Nephron (organoid): ENCODE results near the gene STX5.
A peak's percentile ranks its signal among the peaks of the same experiment; 100 is the strongest.

ENCODE experiments used
- H3K27ac Mint-ChIP-seq, 3 experiments: 2 replicates each; pipeline ENCODE4 v1.8.0; 2020; ENCODE audit warnings: mixed read lengths in 3 of 3, mild to moderate bottlenecking in 2 of 3, moderate library complexity in 1 of 3
- H3K27me3 Mint-ChIP-seq: 2 replicates; pipeline ENCODE4 v1.8.0; 2021; ENCODE audit warnings: low read depth, mild to moderate bottlenecking, moderate library complexity, mixed read lengths
- H3K36me3 Mint-ChIP-seq: 2 replicates; pipeline ENCODE4 v1.8.0; 2020; ENCODE audit warnings: low read depth, mixed read lengths
- H3K4me1 Mint-ChIP-seq: 2 replicates; pipeline ENCODE4 v1.8.0; 2020; ENCODE audit warnings: mixed read lengths
- H3K4me3 Mint-ChIP-seq, 3 experiments: 2 replicates each; pipeline ENCODE4 v1.8.0; 2020; ENCODE audit warnings: mild to moderate bottlenecking in 3 of 3, mixed read lengths in 3 of 3, moderate library complexity in 2 of 3
- H3K9me3 Mint-ChIP-seq: 2 replicates; pipeline ENCODE4 v1.8.0; 2020; ENCODE audit warnings: mixed read lengths
- CTCF ChIP-seq, 3 experiments: fragments of 200-600 bp; sonication (generic); IDR thresholded peaks; one replicate each; pipeline ENCODE4 v1.5.0; 2021; ENCODE audit warnings: antibody characterized with exemption in 3 of 3; ENCODE audit not compliant: unreplicated experiment in 3 of 3

STX5 gene

GRCh38 chr11:62778441-62778840 is 53.4 kb downstream of the STX5 start:
- H3K27me3 Mint-ChIP-seq: no peaks in the 10 kb centered on the region

GRCh38 chr11:62777389-62777788 is 54.5 kb downstream of the STX5 start:
- H3K27ac Mint-ChIP-seq: no peak overlapping the region
- peaks cover 50% of the 10 kb centered on the region for H3K36me3 Mint-ChIP-seq
- no peak for TF ChIP-seq CTCF (IDR thresholded peaks at IDR 0.05; ENCODE audit: unreplicated experiment in 3 of 3)
- H3K4me1 Mint-ChIP-seq: no peaks in the 10 kb centered on the region
- H3K4me3 Mint-ChIP-seq: no peak overlapping the region
- H3K27me3 Mint-ChIP-seq: no peaks in the 10 kb centered on the region
- H3K9me3 Mint-ChIP-seq: no peaks in the 10 kb centered on the region

More at GRCh38 chr11:62778441-62778840, 53.4 kb downstream of the STX5 start:
- Mint-ChIP-seq H3K4me1 (no peaks in the 10 kb centered on the region), H3K27ac (no peak overlapping the region), H3K4me3 (no peak overlapping the region), H3K9me3 (no peaks in the 10 kb centered on the region), H3K36me3 (peaks cover 57% of the 10 kb centered on the region)
- no peak for TF ChIP-seq CTCF (IDR thresholded peaks at IDR 0.05; ENCODE audit: unreplicated experiment in 3 of 3)

- no peak for TF ChIP-seq CTCF (IDR thresholded peaks at IDR 0.05; ENCODE audit: unreplicated experiment in 3 of 3)
Observed at GRCh38 chr11:62775646-62776045, 56.2 kb downstream of the STX5 start.

GRCh38 chr11:62774407-62774806 is 57.4 kb downstream of the STX5 start:
- H3K36me3 Mint-ChIP-seq: peaks cover 35% of the 10 kb centered on the region

More at GRCh38 chr11:62775646-62776045, 56.2 kb downstream of the STX5 start:
- Mint-ChIP-seq H3K4me3 (peak overlapping the region in 1 of 3 experiments; percentile 65), H3K9me3 (no peaks in the 10 kb centered on the region), H3K36me3 (peaks cover 41% of the 10 kb centered on the region), H3K27me3 (peaks cover 3% of the 10 kb centered on the region), H3K4me1 (peaks cover 6% of the 10 kb centered on the region), H3K27ac (peak overlapping the region in 2 of 3 experiments; percentile 31 to 44)

GRCh38 chr11:62771144-62772021 is 60.5 kb downstream of the STX5 start, which contains the start of gene TAF6L:
TAF6L (plus strand) TSS chr11:62771396; CDS start chr11:62775784, 4,388 bp downstream.
- H3K27ac Mint-ChIP-seq: peak within 1 kb of the TSS; percentile 99
- TF ChIP-seq CTCF (IDR thresholded peaks at IDR 0.05; ENCODE audit: unreplicated experiment in 3 of 3): no peak
- H3K27me3 Mint-ChIP-seq: peaks cover 3% of the 10 kb centered on the region
- peak within 1 kb of the TSS; percentile 88 to 95 (median 94) for H3K4me3 Mint-ChIP-seq
- H3K4me1 Mint-ChIP-seq: peaks cover 16% of the 10 kb centered on the region
- no peaks in the 10 kb centered on the region for H3K9me3 Mint-ChIP-seq
- peaks cover 25% of the 10 kb centered on the region for H3K36me3 Mint-ChIP-seq

More at GRCh38 chr11:62774407-62774806, 57.4 kb downstream of the STX5 start:
- TF ChIP-seq CTCF (IDR thresholded peaks at IDR 0.05; ENCODE audit: unreplicated experiment in 3 of 3): no peak
- Mint-ChIP-seq H3K27ac (no peak overlapping the region), H3K9me3 (no peaks in the 10 kb centered on the region), H3K4me3 (peak overlapping the region in 2 of 3 experiments; percentile 53 to 58), H3K27me3 (peaks cover 3% of the 10 kb centered on the region), H3K4me1 (peaks cover 16% of the 10 kb centered on the region)
